Measurements from ENCODE around the gene NQO2. TPM values are rescaled to one million over a fixed set of nuclear protein-coding genes. Genes with fewer than 3 reads are reported as not detected.
A peak's percentile ranks its signal among the peaks of the same experiment; 100 is the strongest.

Gene NQO2
- total and polyA plus RNA-seq, 2 of the 13 experiments (the other 11 are each of a cell fraction or from before 2014, with no cell fraction given), result 32.2 to 56.5 TPM

DNA sequence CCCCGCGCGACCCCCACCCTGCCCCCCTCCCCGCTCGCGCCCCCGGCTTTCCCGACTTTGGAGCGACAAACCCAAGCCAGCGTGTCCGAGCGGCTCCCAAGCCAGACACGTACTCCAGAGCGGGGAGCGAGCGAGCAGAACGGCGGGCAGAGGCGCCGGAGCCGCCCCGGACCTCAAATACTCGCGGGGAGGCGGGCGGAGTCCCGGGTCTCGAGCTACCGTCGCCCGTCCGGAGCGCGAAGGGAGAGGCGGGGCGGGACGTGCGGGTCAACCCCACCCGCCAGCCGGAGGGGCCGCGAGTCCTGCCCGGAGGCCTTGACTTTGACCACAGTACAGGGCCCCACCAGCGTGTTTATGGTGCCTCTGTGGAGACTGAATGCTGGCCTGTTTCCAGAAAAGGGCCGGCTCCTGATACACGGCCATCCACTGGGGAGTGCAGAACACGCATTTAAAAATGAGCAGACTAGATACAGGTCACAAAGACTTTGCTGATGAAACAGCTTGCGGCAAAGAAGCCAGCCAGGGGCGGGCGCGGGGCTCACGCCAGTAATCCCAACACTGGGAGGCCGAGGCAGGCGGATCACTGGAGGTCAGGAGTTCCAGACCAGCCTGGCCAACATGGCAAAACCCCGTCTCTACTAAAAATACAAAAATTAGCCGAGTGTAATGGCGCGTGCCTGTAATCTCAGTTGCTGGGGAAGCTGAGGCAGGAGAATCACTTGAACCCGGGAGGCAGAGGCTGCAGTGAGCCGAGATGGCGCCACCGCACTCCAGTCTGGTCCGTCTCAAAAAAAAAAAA, 28.1 kb upstream of the NQO2 start, which contains the start of gene SERPINB6 (continued):
- TF ChIP-seq, protein P1, sequence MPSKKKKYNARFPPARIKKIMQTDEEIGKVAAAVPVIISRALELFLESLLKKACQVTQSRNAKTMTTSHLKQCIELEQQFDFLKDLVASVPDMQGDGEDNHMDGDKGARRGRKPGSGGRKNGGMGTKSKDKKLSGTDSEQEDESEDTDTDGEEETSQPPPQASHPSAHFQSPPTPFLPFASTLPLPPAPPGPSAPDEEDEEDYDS (CRISPR knock-in tag; IDR thresholded peaks at IDR 0.05), result peak; percentile 63; the same call in 1 of the 2 replicates
- TF ChIP-seq NONO (IDR thresholded peaks at IDR 0.05) (no peak), NONO (CRISPR knock-in tag; conservative IDR thresholded peaks at IDR 0.05) (peak; percentile 61; the same call in 1 of the 2 replicates), ZNF34 (CRISPR knock-in tag; IDR thresholded peaks at IDR 0.05; ENCODE audit: borderline replicate concordance) (0 out of 2 replicates have a peak, but pooled peaks have one; percentile 32), ZNF569 (CRISPR knock-in tag; IDR thresholded peaks at IDR 0.05; ENCODE audit: borderline replicate concordance) (no peak), ZNF468 (CRISPR knock-in tag; IDR thresholded peaks at IDR 0.05) (no peak), ZNF205 (CRISPR knock-in tag; IDR thresholded peaks at IDR 0.05) (0 out of 2 replicates have a peak, but pooled peaks have one; percentile 75), ZNF879 (CRISPR knock-in tag; IDR thresholded peaks at IDR 0.05) (no peak; the same call in 1 of the 2 replicates), ZBTB37 (CRISPR knock-in tag; IDR thresholded peaks at IDR 0.05) (no peak), CREB1 (IDR thresholded peaks at IDR 0.05) (no peak), CREB1 (CRISPR knock-in tag; IDR thresholded peaks at IDR 0.05) (no peak), SRF (IDR thresholded peaks at IDR 0.05; ENCODE audit: low read depth, low read length) (no peak), SPEN (CRISPR knock-in tag; IDR thresholded peaks at IDR 0.05; ENCODE audit: low read depth) (peak; percentile 84), CEBPZ (IDR thresholded peaks at IDR 0.05; ENCODE audit: low read length) (no peak), GTF3A (CRISPR knock-in tag; conservative IDR thresholded peaks at IDR 0.05) (peak; percentile 24; the same call in 1 of the 2 replicates), FOXC1 (CRISPR knock-in tag; IDR thresholded peaks at IDR 0.05; ENCODE audit: borderline replicate concordance) (0 out of 2 replicates have a peak, but pooled peaks have one; percentile 43), ZNF441 (CRISPR knock-in tag; IDR thresholded peaks at IDR 0.05; ENCODE audit: borderline replicate concordance) (no peak), EZH2 (conservative IDR thresholded peaks at IDR 0.05; ENCODE audit: low read depth, low read length) (no peak), ZNF619 (CRISPR knock-in tag; IDR thresholded peaks at IDR 0.05) (no peak)
- TF ChIP-seq, protein P2, sequence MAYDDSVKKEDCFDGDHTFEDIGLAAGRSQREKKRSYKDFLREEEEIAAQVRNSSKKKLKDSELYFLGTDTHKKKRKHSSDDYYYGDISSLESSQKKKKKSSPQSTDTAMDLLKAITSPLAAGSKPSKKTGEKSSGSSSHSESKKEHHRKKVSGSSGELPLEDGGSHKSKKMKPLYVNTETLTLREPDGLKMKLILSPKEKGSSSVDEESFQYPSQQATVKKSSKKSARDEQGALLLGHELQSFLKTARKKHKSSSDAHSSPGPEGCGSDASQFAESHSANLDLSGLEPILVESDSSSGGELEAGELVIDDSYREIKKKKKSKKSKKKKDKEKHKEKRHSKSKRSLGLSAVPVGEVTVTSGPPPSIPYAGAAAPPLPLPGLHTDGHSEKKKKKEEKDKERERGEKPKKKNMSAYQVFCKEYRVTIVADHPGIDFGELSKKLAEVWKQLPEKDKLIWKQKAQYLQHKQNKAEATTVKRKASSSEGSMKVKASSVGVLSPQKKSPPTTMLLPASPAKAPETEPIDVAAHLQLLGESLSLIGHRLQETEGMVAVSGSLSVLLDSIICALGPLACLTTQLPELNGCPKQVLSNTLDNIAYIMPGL (CRISPR knock-in tag; IDR thresholded peaks at IDR 0.05; ENCODE audit: borderline replicate concordance in 1 of 2, low read depth in 1 of 2), result peak; percentile 83 to 91
- TF ChIP-seq, protein P3, sequence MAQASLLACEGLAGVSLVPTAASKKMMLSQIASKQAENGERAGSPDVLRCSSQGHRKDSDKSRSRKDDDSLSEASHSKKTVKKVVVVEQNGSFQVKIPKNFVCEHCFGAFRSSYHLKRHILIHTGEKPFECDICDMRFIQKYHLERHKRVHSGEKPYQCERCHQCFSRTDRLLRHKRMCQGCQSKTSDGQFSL (CRISPR knock-in tag; IDR thresholded peaks at IDR 0.05), result no peak
- TF ChIP-seq, protein P4, sequence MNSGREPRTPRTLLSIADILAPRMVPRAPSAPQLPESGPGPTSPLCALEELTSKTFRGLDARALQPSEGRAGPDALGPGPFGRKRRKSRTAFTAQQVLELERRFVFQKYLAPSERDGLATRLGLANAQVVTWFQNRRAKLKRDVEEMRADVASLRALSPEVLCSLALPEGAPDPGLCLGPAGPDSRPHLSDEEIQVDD (CRISPR knock-in tag; IDR thresholded peaks at IDR 0.05; ENCODE audit: borderline replicate concordance), result no peak
